PC-3 (cell line): ENCODE data around the gene ASAP3.

Experiments used
- CTCF ChIP-seq: fragments of 300-600 bp; sonication (generic); conservative IDR thresholded peaks from 2 replicates; pipeline ENCODE4 v1.5.1; 2017; ENCODE audit warnings: antibody characterized with exemption, low read depth, mild to moderate bottlenecking, low read length
- EZH2 ChIP-seq: fragments of 300-600 bp; sonication (generic); IDR thresholded peaks from one replicate; pipeline ENCODE4 v1.6.1; 2017; ENCODE audit warnings: antibody characterized with exemption, mild to moderate bottlenecking, low read length; ENCODE audit not compliant: unreplicated experiment
- EZH2phosphoT487 ChIP-seq: fragments of 300-600 bp; sonication (generic); IDR thresholded peaks from 2 replicates; pipeline ENCODE4 v1.6.1; 2018; ENCODE audit warnings: mild to moderate bottlenecking, antibody characterized with exemption, low read length, borderline replicate concordance

DNA sequence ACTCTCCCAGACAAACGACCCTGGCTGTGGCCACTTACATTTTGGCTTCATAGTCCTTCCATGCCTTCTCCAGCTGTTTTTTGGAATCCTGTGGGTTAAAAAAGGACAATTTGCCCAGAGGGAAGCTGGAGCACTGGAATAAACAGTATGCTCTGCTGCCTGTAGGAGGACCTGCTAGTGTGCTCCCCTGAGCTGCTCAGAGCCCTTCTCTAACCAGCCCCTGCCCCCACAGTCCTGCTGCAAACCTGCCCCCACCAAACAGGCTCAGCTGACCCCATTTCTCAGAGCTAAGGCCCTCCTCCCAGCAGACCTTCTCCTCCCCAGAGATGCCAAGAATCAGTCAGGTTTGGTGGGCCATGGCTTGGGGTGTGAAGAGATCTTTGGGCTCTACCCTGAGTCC lies 32.5 kb downstream of the ASAP3 start:
- TF ChIP-seq CTCF (no peak), EZH2 (no peak), EZH2phosphoT487 (no peak)
